ENCODE measurements around the gene ADSS1.
"Not testable (repeated sequence)": the region's sequence is repeated elsewhere in the genome, so short reads cannot be mapped to it uniquely, and the experiment has no call there.

ADSS1 gene

DNA sequence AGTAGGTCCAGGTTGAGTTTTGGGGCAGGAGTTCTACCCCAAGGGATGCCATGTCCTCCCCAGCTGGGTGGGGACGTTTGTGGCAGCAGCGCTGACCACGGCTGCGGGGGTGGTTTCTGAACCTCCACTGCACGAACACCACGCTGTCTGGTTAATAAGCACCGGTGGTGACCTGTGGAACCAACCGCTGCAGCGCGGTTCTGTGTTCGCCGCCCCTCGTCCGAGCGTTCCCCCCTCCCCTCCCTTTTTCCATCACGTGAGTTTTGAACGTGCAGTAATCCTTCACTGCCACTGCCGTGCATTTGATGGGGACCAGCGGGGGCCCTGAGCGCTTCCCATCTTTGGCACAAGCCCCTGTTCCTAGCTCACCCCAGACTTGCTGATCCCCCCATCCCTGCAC lies 6.4 kb upstream of the ADSS1 start:
- no peak for DNase-seq

DNA sequence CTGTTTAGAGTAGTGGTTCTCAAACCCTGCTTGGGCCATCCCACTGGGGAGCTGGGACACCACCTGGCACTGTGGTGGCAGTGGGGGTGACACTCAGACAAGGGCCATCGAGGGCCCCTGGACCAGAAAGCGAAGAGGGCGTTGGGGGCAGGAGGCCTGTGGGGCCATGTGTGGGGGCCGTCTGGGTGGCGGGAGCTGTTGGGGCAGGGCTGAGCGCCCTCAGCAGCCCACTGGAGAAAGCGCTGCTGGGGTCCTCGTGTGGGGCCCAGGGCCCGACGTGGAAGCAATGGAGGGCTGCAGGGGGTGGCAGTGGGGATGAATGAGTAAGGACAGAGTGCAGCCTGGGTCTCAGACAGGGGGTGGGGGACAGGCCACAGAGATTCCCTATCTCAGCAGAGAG lies 5.9 kb upstream of the ADSS1 start:
- DNase-seq: no peak

DNA sequence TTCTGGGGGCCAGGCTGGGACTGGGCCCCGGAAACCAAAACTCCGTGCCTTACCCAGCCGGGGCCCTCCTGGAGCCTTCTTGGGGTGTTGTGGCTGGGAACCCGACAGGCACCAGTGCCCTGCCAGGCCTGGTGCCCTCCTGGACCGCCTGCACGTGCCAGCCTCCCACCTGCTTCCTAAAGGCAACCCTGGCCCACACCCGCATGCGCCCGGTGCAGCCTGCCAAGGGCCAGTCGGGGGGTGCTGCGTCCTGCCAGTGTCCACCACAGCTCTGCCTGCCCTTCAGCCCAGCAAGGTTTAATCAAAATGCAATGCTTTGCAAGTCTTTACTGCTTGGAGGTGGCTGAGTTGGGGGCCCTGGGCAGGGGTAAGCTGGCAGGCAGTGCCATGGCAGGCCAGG lies 5.2 kb upstream of the ADSS1 start:
- DNase-seq: no peak

- no peak for DNase-seq
Measured at GRCh38 chr14:104719343-104719742, 4.7 kb upstream of the ADSS1 start.

DNA sequence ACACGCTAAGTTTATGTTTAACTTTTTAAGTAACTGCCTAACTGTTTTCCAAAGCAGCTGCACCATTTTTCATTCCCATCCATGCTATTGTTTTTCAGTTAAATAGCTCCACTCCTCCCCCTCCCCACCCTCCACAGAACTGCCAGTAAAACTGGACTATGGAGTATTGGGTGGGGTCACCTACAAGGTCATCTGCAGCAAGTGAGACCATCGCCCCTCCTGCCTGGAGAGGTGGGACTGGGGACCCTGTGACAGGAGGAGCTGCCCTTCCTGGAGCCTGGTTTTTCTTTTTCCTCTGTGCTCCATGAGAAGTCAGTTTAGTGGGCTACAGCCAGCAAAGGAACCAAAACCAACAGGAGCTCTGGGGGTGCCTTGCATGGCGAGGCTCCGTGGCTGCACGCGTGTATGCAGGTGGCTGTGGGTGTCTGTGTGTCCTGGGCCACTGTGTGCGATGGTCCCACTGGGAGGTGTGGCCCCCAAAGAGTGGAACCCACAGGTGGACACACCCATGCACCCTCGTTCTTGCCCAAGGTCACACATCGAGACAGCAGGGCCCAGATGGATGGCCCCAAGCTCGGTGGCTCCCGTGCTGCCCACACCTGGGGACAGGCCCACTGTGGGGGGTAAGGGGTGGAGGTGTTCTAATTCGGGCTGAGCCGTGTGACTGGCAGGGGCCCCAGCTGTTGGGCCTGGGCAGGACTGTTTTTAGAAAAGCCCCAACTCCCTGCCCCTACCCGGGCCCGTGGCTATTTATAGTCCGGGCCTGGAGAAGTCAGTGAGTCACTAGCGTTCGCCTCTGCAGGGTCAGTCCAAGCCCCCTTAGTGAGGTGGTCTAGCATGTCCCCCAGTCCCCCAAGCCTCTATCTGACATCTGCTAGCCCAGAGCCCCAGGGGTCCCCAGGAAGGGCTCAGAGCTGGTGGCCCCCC lies 2.3 kb upstream of the ADSS1 start:
- no peak for DNase-seq

DNA sequence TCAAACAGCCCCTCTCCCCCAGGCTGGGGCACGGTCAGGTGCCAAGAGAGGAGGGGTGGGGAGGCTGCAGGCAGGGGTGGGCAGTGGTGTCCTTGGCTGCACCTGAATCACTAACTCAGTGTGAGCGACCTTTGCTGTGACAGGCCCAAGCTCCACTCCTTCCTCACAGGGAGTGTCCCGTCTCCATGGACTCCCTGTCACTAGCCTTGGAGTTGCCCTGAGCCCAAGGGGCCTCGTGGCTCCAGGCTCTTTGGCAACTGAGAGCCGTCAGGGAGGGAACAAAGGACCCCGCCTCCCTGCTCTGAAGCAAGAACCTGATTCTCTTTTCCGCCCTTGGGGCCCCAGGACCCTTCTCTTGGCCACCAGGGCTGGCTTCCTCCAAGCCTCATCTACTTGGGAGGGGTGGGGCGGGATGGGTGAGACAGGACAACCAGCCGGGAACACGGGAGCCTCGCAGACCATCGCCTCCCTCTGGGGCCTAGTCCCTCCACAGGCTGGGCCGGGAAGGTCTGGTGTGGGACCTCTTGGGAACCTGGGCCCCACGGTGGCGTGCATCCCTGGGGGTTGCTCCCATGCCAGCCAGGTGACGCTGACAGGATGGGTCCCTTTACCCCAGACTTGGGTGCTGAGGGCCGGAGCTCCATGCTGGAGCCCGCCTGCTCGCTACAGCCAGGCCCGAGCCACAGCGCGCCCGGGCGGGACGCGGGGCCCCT lies 935 bp upstream of the ADSS1 start:
- DNase-seq: no peak

DNA sequence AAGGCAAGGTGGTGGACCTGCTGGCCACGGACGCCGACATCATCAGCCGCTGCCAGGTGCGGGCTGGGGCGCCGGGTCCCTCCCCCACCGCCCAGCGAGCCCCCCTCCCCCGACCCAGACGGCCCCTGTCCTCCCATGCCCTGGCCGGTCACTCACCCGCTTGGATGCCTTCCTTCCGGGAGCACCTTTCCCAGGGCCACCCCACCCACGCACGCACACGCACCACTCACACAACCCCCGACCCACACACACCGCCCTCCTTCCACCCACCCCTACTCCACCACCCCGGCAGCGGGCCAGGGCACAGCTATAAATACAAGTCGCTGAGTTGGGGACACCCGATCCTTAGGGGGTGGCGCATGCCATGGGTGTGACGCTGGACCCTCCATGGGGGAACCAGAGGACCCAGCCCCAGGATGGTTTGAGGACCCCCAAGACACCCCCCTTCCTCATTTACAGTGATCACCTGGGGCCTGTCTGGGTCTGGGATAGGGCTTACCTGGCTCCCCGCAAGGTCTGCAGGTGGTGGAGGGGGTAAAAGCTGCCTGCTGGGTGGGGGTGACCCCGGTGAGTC lies 465 bp downstream of the ADSS1 start:
- DNase-seq: peak in 4 of 6 experiments; percentile 11 to 26 (median 22)

GRCh38 chr14:104724981-104725771 lies 1.1 kb downstream of the ADSS1 start:
- no peak for DNase-seq

DNA sequence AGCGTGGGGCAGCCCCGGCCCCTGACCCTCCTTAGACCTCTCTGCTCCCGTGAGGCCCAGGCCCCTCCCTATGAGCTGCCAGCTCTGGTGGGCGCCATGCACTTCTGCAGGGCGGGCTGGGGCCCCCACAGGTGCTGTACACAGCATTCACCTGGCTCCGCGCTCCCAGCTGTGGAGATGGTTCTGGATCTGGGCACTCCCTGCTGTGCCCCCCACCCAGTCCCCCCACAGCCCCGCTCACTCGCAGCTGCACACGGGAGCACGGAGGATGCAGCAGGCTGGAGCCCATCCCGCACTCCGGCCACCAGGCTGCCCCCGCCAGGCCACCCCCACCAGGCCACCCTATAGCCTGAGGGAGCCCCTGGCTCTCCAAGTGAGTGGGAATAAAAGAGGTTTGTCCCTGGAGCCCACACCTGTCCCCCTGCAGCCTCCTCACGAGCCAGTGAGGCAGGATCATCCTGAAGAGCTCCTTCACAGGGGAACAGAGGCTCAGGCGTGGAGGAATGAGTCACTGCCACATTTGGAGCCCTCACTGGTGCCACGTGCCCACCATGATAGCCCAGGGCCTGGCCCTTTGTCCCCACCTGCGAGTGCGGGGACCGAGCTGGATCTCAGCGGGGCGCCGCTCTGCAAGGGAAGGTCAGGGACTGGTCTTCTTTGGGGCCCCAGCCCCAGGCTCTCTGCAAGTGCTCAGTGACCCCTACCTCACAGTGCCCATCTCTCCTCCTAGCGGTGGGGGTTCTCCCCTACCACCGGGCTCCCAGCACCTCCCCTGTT lies 1.9 kb downstream of the ADSS1 start:
- no peak for DNase-seq

DNA sequence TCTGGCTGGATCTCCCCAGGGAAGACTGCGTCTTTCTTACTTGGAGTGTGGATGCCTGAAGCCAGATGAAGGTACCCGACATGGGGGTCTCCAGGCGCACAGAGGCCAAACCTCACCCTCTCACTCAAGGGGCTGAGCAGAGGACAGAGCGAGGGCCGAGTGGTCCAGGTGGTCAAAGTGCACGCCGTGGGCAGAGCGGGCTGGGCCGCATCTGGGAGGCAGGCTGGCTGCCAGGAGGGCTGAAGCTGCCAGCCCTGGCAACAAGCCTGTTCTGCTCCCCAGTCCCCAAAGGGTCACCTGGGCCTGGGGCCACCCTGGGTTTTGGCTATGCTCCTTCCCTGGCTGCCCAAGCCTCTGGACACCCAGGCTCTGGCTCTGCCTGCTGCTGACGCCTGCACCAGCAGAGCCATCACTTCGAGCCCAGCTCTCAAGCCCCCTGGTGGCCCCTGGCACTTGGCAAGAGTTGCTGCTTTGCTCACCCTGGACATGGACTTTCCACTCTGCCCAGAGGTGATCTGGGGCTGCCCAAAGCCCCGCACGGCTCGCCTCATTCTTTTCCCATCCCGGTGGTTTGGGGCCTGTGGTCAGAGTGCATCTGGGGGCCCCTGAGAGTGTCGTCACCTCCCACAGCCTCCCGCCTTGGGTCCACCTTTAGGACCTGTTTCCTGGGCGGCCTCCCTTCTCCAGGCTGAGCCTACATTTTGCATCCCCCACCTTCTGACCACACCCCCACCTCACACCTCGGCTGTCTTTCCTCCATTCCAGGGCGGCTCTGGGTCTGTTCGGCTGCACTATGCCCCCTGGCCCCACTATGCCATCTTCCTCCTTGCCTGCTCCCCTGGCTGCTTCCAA lies 2.8 kb downstream of the ADSS1 start:
- no peak for DNase-seq

DNA sequence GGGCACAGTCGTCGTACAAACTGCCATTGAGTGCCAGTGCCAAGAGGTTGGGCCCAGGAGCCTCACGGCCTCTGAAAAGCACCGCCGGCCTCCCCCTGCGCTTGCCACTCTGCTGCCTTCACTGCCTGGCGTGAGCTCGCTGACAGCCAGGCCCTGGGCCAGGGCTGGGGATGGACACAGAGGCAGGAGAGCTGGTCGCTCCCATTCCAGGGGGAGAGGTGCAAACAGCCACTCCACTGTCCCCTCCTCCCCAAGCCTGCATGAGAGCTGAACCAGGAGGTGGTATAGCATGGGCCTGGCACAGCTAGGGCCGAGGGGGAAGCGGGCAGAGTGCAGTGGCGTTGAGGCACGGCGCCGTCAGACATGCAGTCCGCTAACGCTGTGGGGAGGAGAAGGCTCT lies 4.6 kb downstream of the ADSS1 start:
- no peak for DNase-seq

DNA sequence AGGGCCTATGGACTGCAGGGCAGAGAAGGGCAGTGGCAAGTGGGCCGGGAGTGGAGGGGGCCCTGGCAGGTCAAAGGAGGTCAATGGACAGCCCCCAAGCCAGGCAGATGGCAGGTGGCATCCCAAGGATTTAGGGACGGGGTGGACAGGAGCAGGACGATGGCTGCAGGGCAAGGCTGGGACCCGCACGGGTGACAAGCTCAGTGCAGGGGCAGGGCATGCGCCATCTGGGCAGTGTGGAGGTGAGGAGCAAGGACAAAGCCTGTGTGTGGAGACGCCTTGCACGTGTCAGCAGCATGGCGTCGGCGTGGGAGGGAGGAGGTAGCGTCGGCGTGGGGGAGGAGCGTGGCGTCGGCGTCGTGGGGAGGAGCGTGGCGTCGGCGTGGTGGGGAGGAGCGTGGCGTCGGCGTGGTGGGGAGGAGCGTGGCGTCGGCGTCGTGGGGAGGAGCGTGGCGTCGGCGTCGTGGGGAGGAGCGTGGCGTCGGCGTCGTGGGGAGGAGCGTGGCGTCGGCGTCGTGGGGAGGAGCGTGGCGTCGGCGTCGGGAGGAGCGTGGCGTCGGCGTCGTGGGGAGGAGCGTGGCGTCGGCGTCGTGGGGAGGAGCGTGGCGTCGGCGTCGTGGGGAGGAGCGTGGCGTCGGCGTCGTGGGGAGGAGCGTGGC lies 5.3 kb downstream of the ADSS1 start:
- not testable (repeated sequence) for DNase-seq

DNA sequence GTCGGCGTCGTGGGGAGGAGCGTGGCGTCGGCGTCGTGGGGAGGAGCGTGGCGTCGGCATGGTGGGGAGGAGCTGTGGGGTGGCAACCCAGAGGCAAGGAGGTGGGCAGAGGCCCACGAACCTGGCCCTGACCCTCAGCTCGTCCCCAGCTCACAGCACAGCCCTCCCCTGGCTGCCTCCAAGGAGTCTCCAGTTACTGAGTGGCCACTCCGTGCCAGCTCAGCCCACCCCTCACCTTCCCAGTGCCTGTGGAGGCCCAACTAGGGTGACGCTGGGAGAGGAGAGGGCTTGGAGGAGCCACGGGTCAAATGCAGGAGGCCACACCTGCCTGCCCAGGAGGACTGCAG lies 5.8 kb downstream of the ADSS1 start:
- DNase-seq: no peak

DNA sequence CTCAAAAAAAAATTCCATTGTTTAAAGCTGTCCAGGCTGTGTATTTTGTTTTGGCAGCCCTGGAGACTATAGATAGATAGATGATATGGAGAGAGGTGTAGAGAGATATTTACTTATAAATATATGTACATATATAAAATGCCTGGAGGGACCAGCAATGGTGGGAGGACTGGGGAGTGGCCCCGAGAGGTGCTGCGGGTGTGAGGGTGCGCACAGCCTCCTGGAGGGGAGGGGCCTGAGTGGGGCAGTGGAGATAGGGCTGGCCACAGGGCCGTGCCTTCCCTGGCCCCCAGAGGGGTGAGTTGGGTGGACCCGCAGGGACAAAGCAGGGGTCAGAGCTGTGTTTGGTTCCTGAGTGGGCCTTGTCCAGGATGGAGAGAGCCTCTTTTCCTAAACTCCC lies 6.5 kb downstream of the ADSS1 start:
- no peak for DNase-seq

- no peak for DNase-seq
Measured at GRCh38 chr14:104731320-104732294, 7.6 kb downstream of the ADSS1 start.

GRCh38 chr14:104732355-104732804 lies 8.4 kb downstream of the ADSS1 start:
- no peak for DNase-seq

DNA sequence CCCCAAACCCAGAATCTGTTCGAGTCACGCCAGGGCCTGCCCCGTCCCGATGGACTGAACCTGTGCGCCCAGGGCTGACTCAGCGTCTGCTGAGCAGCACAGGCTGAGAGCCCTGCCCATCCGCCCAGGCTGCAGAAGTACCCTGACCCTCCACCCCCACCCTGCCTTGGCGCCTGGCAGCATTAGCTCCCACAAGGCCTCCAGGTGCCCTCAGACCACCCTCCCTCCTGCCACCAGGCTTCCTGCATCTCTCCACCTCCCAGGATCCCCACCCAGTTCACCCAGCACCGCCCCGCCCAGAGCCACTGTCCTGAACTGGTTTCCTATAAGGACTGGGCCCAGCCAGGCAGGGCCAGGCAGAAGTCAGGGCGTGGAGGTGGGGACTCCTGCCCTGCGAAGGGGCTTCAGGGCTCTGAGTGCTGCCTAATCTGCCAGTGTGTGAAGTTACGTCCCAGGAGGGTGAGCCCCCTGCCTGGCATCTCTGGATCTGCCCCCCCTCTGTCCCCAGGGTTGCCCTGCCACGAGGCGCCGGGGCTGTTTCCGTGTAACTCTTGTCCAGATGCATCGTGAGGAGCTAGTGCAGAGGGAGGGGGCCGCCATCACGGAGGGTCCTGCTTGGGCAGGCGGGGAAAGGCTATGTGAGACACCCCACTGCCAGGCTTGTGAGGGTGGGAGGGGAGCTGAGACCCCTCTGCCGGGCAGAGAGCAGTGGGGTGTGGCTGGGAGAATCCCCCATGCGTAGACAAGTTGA lies 9.1 kb downstream of the ADSS1 start:
- DNase-seq: no peak

DNA sequence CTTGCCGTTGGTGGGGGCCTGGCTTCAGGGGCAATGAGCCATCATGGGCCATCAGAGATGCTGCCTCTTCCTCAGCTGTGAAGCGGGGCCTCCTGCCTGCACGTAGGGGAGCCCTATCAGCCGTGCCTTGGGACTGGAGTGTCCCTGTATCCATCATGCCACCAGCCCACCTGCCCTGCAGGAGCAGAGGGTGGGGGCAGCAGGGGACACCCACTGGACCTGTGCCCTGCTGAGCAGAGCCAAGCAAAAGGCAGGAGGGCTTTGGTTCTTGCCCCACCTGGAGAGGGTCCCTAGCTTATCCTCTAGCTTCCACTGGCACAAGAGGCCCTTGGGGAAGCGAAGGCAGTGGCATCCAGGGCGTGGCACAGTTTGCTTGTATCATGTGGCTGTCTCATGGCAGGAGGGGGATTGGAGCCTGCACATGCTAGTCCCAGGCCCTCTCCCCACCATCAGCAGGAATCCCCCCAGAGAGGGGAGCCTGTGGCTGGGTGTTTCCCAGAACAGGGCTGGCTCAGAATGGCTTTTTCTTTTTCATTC lies 10.1 kb downstream of the ADSS1 start:
- no peak for DNase-seq
